ENCODE results near the gene ACSL6.

Gene ACSL6

GRCh38 chr5:132030610-132031009 is 19.2 kb upstream of the ACSL6 start:
- Histone ChIP-seq H3K4me1 (ENCODE audit: control insufficient read depth, insufficient read depth, low read length) (no peaks in the 10 kb centered on the region), H3K27ac (ENCODE audit: low read depth, low read length) (no peak overlapping the region), H3K36me3 (ENCODE audit: control insufficient read depth, insufficient read depth, low read length) (no peaks in the 10 kb centered on the region), H3K4me3 (ENCODE audit: low read length) (no peak overlapping the region), H3K9ac (ENCODE audit: low read length) (no peak overlapping the region), H3K27me3 (ENCODE audit: control insufficient read depth, insufficient read depth, low read length) (no peaks in the 10 kb centered on the region)

GRCh38 chr5:132029609-132030330 is 18.3 kb upstream of the ACSL6 start:
- H3K4me3 ChIP-seq (ENCODE audit: low read length), result no peak overlapping the region
- no peaks in the 10 kb centered on the region for H3K36me3 ChIP-seq (ENCODE audit: control insufficient read depth, insufficient read depth, low read length)
- H3K9ac ChIP-seq (ENCODE audit: low read length), result no peak overlapping the region
- H3K27me3 ChIP-seq (ENCODE audit: control insufficient read depth, insufficient read depth, low read length), result no peaks in the 10 kb centered on the region
- H3K27ac ChIP-seq (ENCODE audit: low read depth, low read length), result no peak overlapping the region
- no peaks in the 10 kb centered on the region for H3K4me1 ChIP-seq (ENCODE audit: control insufficient read depth, insufficient read depth, low read length)

GRCh38 chr5:132027027-132027426 is 15.6 kb upstream of the ACSL6 start:
- H3K9ac ChIP-seq (ENCODE audit: low read length), result no peak overlapping the region
- no peaks in the 10 kb centered on the region for H3K27me3 ChIP-seq (ENCODE audit: control insufficient read depth, insufficient read depth, low read length)
- no peak overlapping the region for H3K27ac ChIP-seq (ENCODE audit: low read depth, low read length)
- no peak overlapping the region for H3K4me3 ChIP-seq (ENCODE audit: low read length)
- H3K36me3 ChIP-seq (ENCODE audit: control insufficient read depth, insufficient read depth, low read length), result no peaks in the 10 kb centered on the region
- H3K4me1 ChIP-seq (ENCODE audit: control insufficient read depth, insufficient read depth, low read length), result no peaks in the 10 kb centered on the region

- Histone ChIP-seq H3K4me1 (ENCODE audit: control insufficient read depth, insufficient read depth, low read length) (no peaks in the 10 kb centered on the region), H3K36me3 (ENCODE audit: control insufficient read depth, insufficient read depth, low read length) (no peaks in the 10 kb centered on the region), H3K4me3 (ENCODE audit: low read length) (no peak overlapping the region), H3K27ac (ENCODE audit: low read depth, low read length) (no peak overlapping the region), H3K27me3 (ENCODE audit: control insufficient read depth, insufficient read depth, low read length) (no peaks in the 10 kb centered on the region), H3K9ac (ENCODE audit: low read length) (no peak overlapping the region)
These were observed 15.1 kb upstream of the ACSL6 start for GRCh38 chr5:132026516-132027008.

- no peaks in the 10 kb centered on the region for H3K27me3 ChIP-seq (ENCODE audit: control insufficient read depth, insufficient read depth, low read length)
- H3K4me3 ChIP-seq (ENCODE audit: low read length), result no peak overlapping the region
- no peak overlapping the region for H3K27ac ChIP-seq (ENCODE audit: low read depth, low read length)
- no peaks in the 10 kb centered on the region for H3K4me1 ChIP-seq (ENCODE audit: control insufficient read depth, insufficient read depth, low read length)
- no peak overlapping the region for H3K9ac ChIP-seq (ENCODE audit: low read length)
- no peaks in the 10 kb centered on the region for H3K36me3 ChIP-seq (ENCODE audit: control insufficient read depth, insufficient read depth, low read length)
These were observed 14.0 kb upstream of the ACSL6 start for GRCh38 chr5:132025403-132025971.

GRCh38 chr5:132024789-132025402 is 13.4 kb upstream of the ACSL6 start:
- Histone ChIP-seq H3K4me3 (ENCODE audit: low read length) (no peak overlapping the region), H3K9ac (ENCODE audit: low read length) (no peak overlapping the region), H3K4me1 (ENCODE audit: control insufficient read depth, insufficient read depth, low read length) (no peaks in the 10 kb centered on the region), H3K27ac (ENCODE audit: low read depth, low read length) (no peak overlapping the region), H3K27me3 (ENCODE audit: control insufficient read depth, insufficient read depth, low read length) (no peaks in the 10 kb centered on the region), H3K36me3 (ENCODE audit: control insufficient read depth, insufficient read depth, low read length) (no peaks in the 10 kb centered on the region)

GRCh38 chr5:132024117-132024435 is 12.6 kb upstream of the ACSL6 start:
- Histone ChIP-seq H3K4me3 (ENCODE audit: low read length) (no peak overlapping the region), H3K36me3 (ENCODE audit: control insufficient read depth, insufficient read depth, low read length) (no peaks in the 10 kb centered on the region), H3K27ac (ENCODE audit: low read depth, low read length) (no peak overlapping the region), H3K27me3 (ENCODE audit: control insufficient read depth, insufficient read depth, low read length) (no peaks in the 10 kb centered on the region), H3K9ac (ENCODE audit: low read length) (no peak overlapping the region), H3K4me1 (ENCODE audit: control insufficient read depth, insufficient read depth, low read length) (no peaks in the 10 kb centered on the region)

- Histone ChIP-seq H3K36me3 (ENCODE audit: control insufficient read depth, insufficient read depth, low read length) (no peaks in the 10 kb centered on the region), H3K4me1 (ENCODE audit: control insufficient read depth, insufficient read depth, low read length) (no peaks in the 10 kb centered on the region), H3K27ac (ENCODE audit: low read depth, low read length) (no peak overlapping the region), H3K9ac (ENCODE audit: low read length) (no peak overlapping the region), H3K4me3 (ENCODE audit: low read length) (no peak overlapping the region), H3K27me3 (ENCODE audit: control insufficient read depth, insufficient read depth, low read length) (no peaks in the 10 kb centered on the region)
These were observed 12.0 kb upstream of the ACSL6 start for GRCh38 chr5:132023258-132024116.

GRCh38 chr5:132022737-132023136 is 11.3 kb upstream of the ACSL6 start:
- Histone ChIP-seq H3K4me3 (ENCODE audit: low read length) (no peak overlapping the region), H3K36me3 (ENCODE audit: control insufficient read depth, insufficient read depth, low read length) (no peaks in the 10 kb centered on the region), H3K27me3 (ENCODE audit: control insufficient read depth, insufficient read depth, low read length) (no peaks in the 10 kb centered on the region), H3K9ac (ENCODE audit: low read length) (no peak overlapping the region), H3K4me1 (ENCODE audit: control insufficient read depth, insufficient read depth, low read length) (no peaks in the 10 kb centered on the region), H3K27ac (ENCODE audit: low read depth, low read length) (no peak overlapping the region)

GRCh38 chr5:132021654-132022053 is 10.2 kb upstream of the ACSL6 start:
- Histone ChIP-seq H3K4me3 (ENCODE audit: low read length) (no peak overlapping the region), H3K27me3 (ENCODE audit: control insufficient read depth, insufficient read depth, low read length) (no peaks in the 10 kb centered on the region), H3K4me1 (ENCODE audit: control insufficient read depth, insufficient read depth, low read length) (no peaks in the 10 kb centered on the region), H3K27ac (ENCODE audit: low read depth, low read length) (no peak overlapping the region), H3K36me3 (ENCODE audit: control insufficient read depth, insufficient read depth, low read length) (no peaks in the 10 kb centered on the region), H3K9ac (ENCODE audit: low read length) (no peak overlapping the region)

GRCh38 chr5:132020568-132021339 is 9.3 kb upstream of the ACSL6 start:
- H3K27me3 ChIP-seq (ENCODE audit: control insufficient read depth, insufficient read depth, low read length), result no peaks in the 10 kb centered on the region
- H3K36me3 ChIP-seq (ENCODE audit: control insufficient read depth, insufficient read depth, low read length), result no peaks in the 10 kb centered on the region
- H3K27ac ChIP-seq (ENCODE audit: low read depth, low read length), result no peak overlapping the region
- no peak overlapping the region for H3K9ac ChIP-seq (ENCODE audit: low read length)
- no peaks in the 10 kb centered on the region for H3K4me1 ChIP-seq (ENCODE audit: control insufficient read depth, insufficient read depth, low read length)
- no peak overlapping the region for H3K4me3 ChIP-seq (ENCODE audit: low read length)

Measured in rectal smooth muscle tissue (tissue), 1 donor.